ENCODE measurements around the gene KLHL29. TPM values are rescaled to one million over a fixed set of nuclear protein-coding genes. Genes with fewer than 3 reads are reported as not detected.

The KLHL29 gene
- total RNA-seq, 2 donors from 2014 or later = 1.0 to 2.4 TPM

- Mint-ChIP-seq H3K4me3 (no peak overlapping the region), H3K36me3 (ENCODE audit: low read depth) (no peaks in the 10 kb centered on the region), H3K27me3 (ENCODE audit: insufficient read depth) (no peaks in the 10 kb centered on the region), H3K9me3 (no peaks in the 10 kb centered on the region), H3K27ac (no peak overlapping the region), H3K4me1 (peaks cover 14% of the 10 kb centered on the region)
- no peak overlapping the region for H3K27ac ChIP-seq (ENCODE audit: low read depth, low read length)
- no peak overlapping the region for H3K4me3 ChIP-seq (ENCODE audit: low read length)
- H3K9me3 ChIP-seq (ENCODE audit: control insufficient read depth, low read length) = no peaks in the 10 kb centered on the region
- no peaks in the 10 kb centered on the region for H3K27me3 ChIP-seq (ENCODE audit: control insufficient read depth, insufficient read depth, low read length, poor library complexity, severe bottlenecking)
- H3K4me1 ChIP-seq (ENCODE audit: control insufficient read depth, insufficient read depth, low read length) = no peaks in the 10 kb centered on the region
- 94 to 100% methylated on average over 2 to 14 of the region's 14 CpGs for WGBS, 2 experiments (ENCODE audit: insufficient coverage in 1 of 2, insufficient read length in 1 of 2)
- H3K9ac ChIP-seq (ENCODE audit: extremely low read depth, low read length, poor library complexity, severe bottlenecking) = no peak overlapping the region
- no peak for DNase-seq
- H3K36me3 ChIP-seq (ENCODE audit: control insufficient read depth, insufficient read depth, low read length) = no peaks in the 10 kb centered on the region
- TF ChIP-seq CTCF (conservative IDR thresholded peaks at IDR 0.05) = no peak
Measured at GRCh38 chr2:23590241-23590869, 205.4 kb downstream of the KLHL29 start.

GRCh38 chr2:23591111-23591510 is 206.1 kb downstream of the KLHL29 start:
- H3K27ac Mint-ChIP-seq = no peak overlapping the region
- Histone ChIP-seq H3K4me3 (ENCODE audit: low read length) (no peak overlapping the region), H3K27ac (ENCODE audit: low read depth, low read length) (no peak overlapping the region), H3K27me3 (ENCODE audit: control insufficient read depth, insufficient read depth, low read length, poor library complexity, severe bottlenecking) (no peaks in the 10 kb centered on the region), H3K36me3 (ENCODE audit: control insufficient read depth, insufficient read depth, low read length) (no peaks in the 10 kb centered on the region), H3K4me1 (ENCODE audit: control insufficient read depth, insufficient read depth, low read length) (no peaks in the 10 kb centered on the region), H3K9ac (ENCODE audit: extremely low read depth, low read length, poor library complexity, severe bottlenecking) (no peak overlapping the region), H3K9me3 (ENCODE audit: control insufficient read depth, low read length) (no peaks in the 10 kb centered on the region)
- WGBS, 2 experiments (ENCODE audit: insufficient coverage in 1 of 2, insufficient read length in 1 of 2) = 85 to 89% methylated on average over 7 of the region's 7 CpGs
- no peaks in the 10 kb centered on the region for H3K9me3 Mint-ChIP-seq
- H3K27me3 Mint-ChIP-seq (ENCODE audit: insufficient read depth) = no peaks in the 10 kb centered on the region
- no peak overlapping the region for H3K4me3 Mint-ChIP-seq
- DNase-seq = no peak
- H3K36me3 Mint-ChIP-seq (ENCODE audit: low read depth) = no peaks in the 10 kb centered on the region
- peaks cover 19% of the 10 kb centered on the region for H3K4me1 Mint-ChIP-seq
- TF ChIP-seq CTCF (conservative IDR thresholded peaks at IDR 0.05) = no peak

GRCh38 chr2:23592061-23592685 is 207.2 kb downstream of the KLHL29 start:
- no peaks in the 10 kb centered on the region for H3K9me3 ChIP-seq (ENCODE audit: control insufficient read depth, low read length)
- no peaks in the 10 kb centered on the region for H3K36me3 ChIP-seq (ENCODE audit: control insufficient read depth, insufficient read depth, low read length)
- no peaks in the 10 kb centered on the region for H3K27me3 ChIP-seq (ENCODE audit: control insufficient read depth, insufficient read depth, low read length, poor library complexity, severe bottlenecking)
- no peak overlapping the region for H3K4me3 ChIP-seq (ENCODE audit: low read length)
- H3K4me1 ChIP-seq (ENCODE audit: control insufficient read depth, insufficient read depth, low read length) = no peaks in the 10 kb centered on the region
- Mint-ChIP-seq H3K9me3 (no peaks in the 10 kb centered on the region), H3K27ac (no peak overlapping the region), H3K4me1 (peaks cover 18% of the 10 kb centered on the region), H3K4me3 (no peak overlapping the region), H3K36me3 (ENCODE audit: low read depth) (no peaks in the 10 kb centered on the region), H3K27me3 (ENCODE audit: insufficient read depth) (no peaks in the 10 kb centered on the region)
- no peak overlapping the region for H3K27ac ChIP-seq (ENCODE audit: low read depth, low read length)
- no peak overlapping the region for H3K9ac ChIP-seq (ENCODE audit: extremely low read depth, low read length, poor library complexity, severe bottlenecking)
- no peak for TF ChIP-seq CTCF (conservative IDR thresholded peaks at IDR 0.05)
- DNase-seq = no peak
- 92 to 93% methylated on average over 3 to 9 of the region's 9 CpGs for WGBS, 2 experiments (ENCODE audit: insufficient coverage in 1 of 2, insufficient read length in 1 of 2)

All from endodermal cell (in vitro differentiated cells).